Body of pancreas (tissue), 4 donors: Measurements from ENCODE around the gene FREY1. TPM values are rescaled to one million over a fixed set of nuclear protein-coding genes. Genes with fewer than 3 reads are reported as not detected.

ENCODE experiments used
- ATAC-seq: fragments of 150-250 bp; one replicate; pipeline ENCODE4 v1.9.1; 2016
- DNase-seq, 4 donors: peaks; one replicate each; pipeline ENCODE4 v3.0.0-alpha.2; 2019
- H3K27ac ChIP-seq, 4 donors: fragments of 200-600 bp; sonication (generic); 1 replicate in 3 of 4; 2 replicates in 1 of 4; pipeline versions ENCODE4 v1.5.1 to v1.6.1; 2016 to 2019; ENCODE audit warnings: mild to moderate bottlenecking in 1 of 4, mixed read lengths in 1 of 4, moderate library complexity in 1 of 4
- H3K27me3 ChIP-seq, 2 donors: fragments of 200-600 bp; sonication (generic); one replicate each; pipeline ENCODE4 v1.6.0; 2016; ENCODE audit warnings: mild to moderate bottlenecking in 1 of 2
- H3K36me3 ChIP-seq, 2 donors: fragments of 200-600 bp; sonication (generic); replicated peaks in 1 of 2; 2 replicates each; pipeline ENCODE4 v1.5.1; 2016; ENCODE audit warnings: low read depth in 2 of 2; ENCODE audit not compliant: insufficient read depth in 1 of 2
- H3K4me1 ChIP-seq: fragments of 200-600 bp; sonication (generic); one replicate; pipeline ENCODE4 v1.6.0; 2016
- H3K4me3 ChIP-seq, 2 donors: fragments of 200-600 bp; sonication (generic); 1 replicate in 1 of 2; 2 replicates in 1 of 2; pipeline ENCODE4 v1.5.1; 2016 to 2019
- H3K9me3 ChIP-seq, 3 donors: fragments of 200-600 bp; sonication (generic); 1 replicate in 2 of 3; 2 replicates in 1 of 3; pipeline ENCODE4 v1.5.1; 2016
- POLR2A ChIP-seq, 3 donors: fragments of 450-650 bp; IDR thresholded peaks; one replicate each; pipeline ENCODE4 v1.6.1; 2016; ENCODE audit warnings: antibody characterized with exemption in 3 of 3, mild to moderate bottlenecking in 2 of 3
- WGBS, 2 donors: methylation state at CpG; one replicate each; pipeline ENCODE4 v1.1.5; 2017; 5-methylcytosine and 5-hydroxymethylcytosine counted together
- intact Hi-C: fragments of 100-400 bp; cut with DNase I; formaldehyde crosslinking; loops from one replicate; pipeline ENCODE4 v1.15.1; 2023
- total RNA-seq, 2 donors: library from RNA; depleted of rRNA; stranded (reverse); fragments of >200 nt; gene quantifications; one replicate each; pipeline ENCODE4 v1.1.0, GENCODE V29; 2016
- TF ChIP-seq, protein P1 (sequence below), 7 experiments: fragments of 450-650 bp in 4 of 7; fragments of 200-600 bp in 3 of 7; sonication (generic) in 3 of 7; IDR thresholded peaks; one replicate each; pipeline ENCODE4 v1.5.1; 2016 to 2019; ENCODE audit warnings: antibody characterized with exemption in 7 of 7

Gene FREY1
- total RNA-seq, 2 donors from 2014 or later = 2.3 to 8.2 TPM

DNA sequence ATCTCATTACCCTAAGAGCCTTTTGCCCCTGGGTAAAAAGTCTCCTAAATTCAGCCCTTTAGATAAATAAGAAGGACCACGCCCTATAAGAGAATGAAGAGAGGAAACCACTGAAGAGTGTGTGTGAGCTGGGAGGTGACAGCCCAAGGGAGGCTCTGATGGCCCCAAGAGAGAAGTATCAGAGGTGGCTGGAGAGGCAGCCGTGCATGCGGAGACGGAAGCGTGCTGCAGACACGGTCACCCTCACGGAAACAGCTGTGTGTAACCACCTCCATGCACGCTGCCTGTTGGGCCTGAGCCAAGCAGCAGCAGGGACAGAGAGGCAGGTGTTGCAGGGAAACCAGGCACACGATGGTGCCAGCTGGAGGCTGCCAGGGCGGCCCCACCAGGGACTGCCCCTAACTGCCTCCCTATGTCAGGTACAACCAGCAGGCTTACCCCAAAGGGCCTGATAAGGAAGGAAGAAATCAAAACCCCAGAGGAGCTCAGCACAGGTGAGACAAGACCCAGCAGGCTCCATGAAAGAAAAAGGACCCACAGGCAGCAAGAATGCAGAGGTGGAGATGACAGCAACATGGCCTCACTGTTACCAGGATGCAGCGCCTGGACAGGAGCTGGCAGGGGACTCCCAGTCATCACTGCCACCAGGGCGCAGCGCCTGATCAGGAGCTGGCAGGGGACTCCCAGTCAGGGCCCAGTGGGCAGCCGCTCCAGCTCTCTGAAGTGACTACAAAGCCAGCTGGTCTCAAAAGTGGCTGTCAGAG lies 23.1 kb upstream of the FREY1 start:
- TF ChIP-seq POLR2A (IDR thresholded peaks at IDR 0.05) = no peak
- intact Hi-C loops = no loop called here
- H3K4me1 ChIP-seq = peaks cover 30% of the 10 kb centered on the region
- H3K9me3 ChIP-seq = no peaks in the 10 kb centered on the region
- H3K27me3 ChIP-seq = no peaks in the 10 kb centered on the region
- ATAC-seq (peak; percentile 25), DNase-seq (peak; percentile 53 to 78 (median 76))
- no peak overlapping the region for H3K4me3 ChIP-seq
- peaks cover 0 to 7% of the 10 kb centered on the region in 2 donors for H3K36me3 ChIP-seq
- peak overlapping the region in 2 of 4 donors; percentile 25 to 39 for H3K27ac ChIP-seq
- 51 to 55% methylated on average over 14 of the region's 14 CpGs for WGBS, 2 donors

DNA sequence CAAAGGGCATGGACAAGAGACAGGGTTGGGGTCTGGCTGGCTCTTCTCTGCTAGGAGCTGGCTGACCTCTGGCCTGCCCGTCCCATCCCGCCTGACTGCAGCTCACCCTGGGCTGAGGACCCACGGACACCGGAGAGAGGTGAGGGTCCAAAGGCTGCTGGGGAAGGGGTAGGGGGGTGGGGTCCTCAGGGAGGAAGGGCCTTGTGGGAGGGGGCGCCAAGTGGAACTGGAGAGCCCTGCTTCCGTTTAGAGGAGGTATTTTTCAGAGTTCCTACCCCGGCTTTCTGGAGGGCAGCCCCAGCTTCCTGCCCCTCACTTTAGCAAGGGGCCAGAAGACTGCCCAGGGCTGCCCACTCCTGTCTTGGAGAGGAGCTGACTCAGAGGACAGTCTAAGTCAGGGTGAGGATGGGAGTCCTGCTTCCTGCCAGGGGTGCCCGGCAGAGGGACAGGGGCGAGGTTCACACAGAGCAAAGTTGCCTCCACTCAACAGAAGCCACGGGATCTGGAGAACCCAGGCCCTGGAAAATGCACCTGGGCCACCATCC lies 22.5 kb upstream of the FREY1 start:
- H3K4me3 ChIP-seq = no peak overlapping the region
- ATAC-seq (no peak), DNase-seq (peak in 1 of 4 donors; percentile 11)
- no peaks in the 10 kb centered on the region for H3K27me3 ChIP-seq
- H3K27ac ChIP-seq = peak overlapping the region in 1 of 4 donors; percentile 25
- intact Hi-C loops = no loop called here
- H3K36me3 ChIP-seq = peaks cover 0 to 7% of the 10 kb centered on the region in 2 donors
- H3K9me3 ChIP-seq = no peaks in the 10 kb centered on the region
- 77 to 79% methylated on average over 10 of the region's 10 CpGs for WGBS, 2 donors
- H3K4me1 ChIP-seq = peaks cover 24% of the 10 kb centered on the region
- TF ChIP-seq, protein P1, sequence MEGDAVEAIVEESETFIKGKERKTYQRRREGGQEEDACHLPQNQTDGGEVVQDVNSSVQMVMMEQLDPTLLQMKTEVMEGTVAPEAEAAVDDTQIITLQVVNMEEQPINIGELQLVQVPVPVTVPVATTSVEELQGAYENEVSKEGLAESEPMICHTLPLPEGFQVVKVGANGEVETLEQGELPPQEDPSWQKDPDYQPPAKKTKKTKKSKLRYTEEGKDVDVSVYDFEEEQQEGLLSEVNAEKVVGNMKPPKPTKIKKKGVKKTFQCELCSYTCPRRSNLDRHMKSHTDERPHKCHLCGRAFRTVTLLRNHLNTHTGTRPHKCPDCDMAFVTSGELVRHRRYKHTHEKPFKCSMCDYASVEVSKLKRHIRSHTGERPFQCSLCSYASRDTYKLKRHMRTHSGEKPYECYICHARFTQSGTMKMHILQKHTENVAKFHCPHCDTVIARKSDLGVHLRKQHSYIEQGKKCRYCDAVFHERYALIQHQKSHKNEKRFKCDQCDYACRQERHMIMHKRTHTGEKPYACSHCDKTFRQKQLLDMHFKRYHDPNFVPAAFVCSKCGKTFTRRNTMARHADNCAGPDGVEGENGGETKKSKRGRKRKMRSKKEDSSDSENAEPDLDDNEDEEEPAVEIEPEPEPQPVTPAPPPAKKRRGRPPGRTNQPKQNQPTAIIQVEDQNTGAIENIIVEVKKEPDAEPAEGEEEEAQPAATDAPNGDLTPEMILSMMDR (IDR thresholded peaks at IDR 0.05) = no peak
- no peak for TF ChIP-seq POLR2A (IDR thresholded peaks at IDR 0.05)

DNA sequence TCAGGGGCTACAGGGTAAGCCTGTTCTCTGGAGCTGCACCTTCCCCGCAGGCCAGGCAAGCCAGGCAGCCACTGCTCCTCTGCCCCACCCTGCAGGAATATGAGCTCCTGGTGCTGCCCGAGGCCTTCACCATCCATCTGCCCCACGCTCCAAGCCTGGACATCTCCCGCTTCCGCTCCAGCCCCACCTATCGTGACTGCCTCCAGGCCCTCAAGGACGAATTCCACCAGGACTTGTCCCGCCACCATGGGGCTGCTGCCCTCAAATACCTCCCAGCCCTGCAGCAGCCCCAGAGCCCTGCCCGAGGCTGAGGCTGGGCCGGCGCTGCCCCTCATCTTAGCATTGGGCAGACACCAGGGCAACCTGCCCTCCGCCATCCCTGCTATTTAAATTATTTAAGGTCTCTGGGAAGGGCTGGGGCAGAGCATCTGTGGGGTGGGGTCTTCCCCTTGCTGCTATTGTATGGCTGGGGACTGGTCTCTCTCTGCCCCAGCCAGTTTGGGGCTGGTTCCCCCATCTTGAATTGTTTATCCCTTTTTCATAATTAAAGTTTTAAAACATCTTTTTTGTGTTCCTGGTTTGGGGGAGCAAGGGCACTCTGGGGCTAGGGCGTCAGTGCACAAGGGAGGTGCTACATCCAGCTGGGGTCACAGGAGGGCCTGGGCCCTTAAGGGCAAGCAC lies 21.6 kb upstream of the FREY1 start:
- ATAC-seq = no peak
- 79 to 83% methylated on average over 11 to 13 of the region's 13 CpGs for WGBS, 2 donors
- Histone ChIP-seq H3K36me3 (peaks cover 0 to 5% of the 10 kb centered on the region in 2 donors), H3K4me1 (peaks cover 15% of the 10 kb centered on the region), H3K27me3 (no peaks in the 10 kb centered on the region), H3K9me3 (no peaks in the 10 kb centered on the region), H3K27ac (no peak overlapping the region), H3K4me3 (no peak overlapping the region)
- TF ChIP-seq POLR2A (IDR thresholded peaks at IDR 0.05) = no peak
- TF ChIP-seq, protein P1 (IDR thresholded peaks at IDR 0.05) = no peak
- DNase-seq = no peak
- intact Hi-C loops = no loop called here

DNA sequence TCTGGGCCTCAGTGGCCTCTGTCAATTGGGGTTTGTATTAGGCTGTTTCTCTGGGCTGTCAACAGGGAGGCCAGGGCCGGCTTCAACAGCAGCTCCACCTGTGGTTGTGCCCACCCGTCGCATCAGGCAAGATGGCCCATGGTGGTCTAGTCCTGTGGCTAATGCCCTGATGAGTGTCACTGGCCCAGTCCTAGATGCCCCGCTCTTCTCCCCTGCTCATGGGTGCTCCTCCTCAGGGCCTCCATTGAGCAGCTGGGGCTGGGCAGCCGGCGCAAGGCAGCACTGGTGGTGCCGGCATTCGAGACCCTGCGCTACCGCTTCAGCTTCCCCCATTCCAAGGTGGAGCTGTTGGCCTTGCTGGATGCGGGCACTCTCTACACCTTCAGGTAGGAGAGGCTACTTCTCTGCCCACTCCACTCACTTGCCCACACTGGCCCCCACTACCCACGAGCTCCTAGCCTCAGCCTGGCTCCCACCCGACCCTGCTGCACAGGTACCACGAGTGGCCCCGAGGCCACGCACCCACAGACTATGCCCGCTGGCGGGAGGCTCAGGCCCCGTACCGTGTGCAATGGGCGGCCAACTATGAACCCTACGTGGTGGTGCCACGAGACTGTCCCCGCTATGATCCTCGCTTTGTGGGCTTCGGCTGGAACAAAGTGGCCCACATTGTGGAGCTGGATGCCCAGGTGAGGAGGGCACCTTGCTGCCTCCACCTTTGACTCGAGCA lies 20.8 kb upstream of the FREY1 start:
- Histone ChIP-seq H3K4me3 (no peak overlapping the region), H3K4me1 (peaks cover 14% of the 10 kb centered on the region), H3K36me3 (peaks cover 0 to 5% of the 10 kb centered on the region in 2 donors), H3K27ac (no peak overlapping the region), H3K9me3 (no peaks in the 10 kb centered on the region), H3K27me3 (no peaks in the 10 kb centered on the region)
- 80 to 88% methylated on average over 3 to 24 of the region's 27 CpGs for WGBS, 2 donors
- TF ChIP-seq, protein P1 (IDR thresholded peaks at IDR 0.05) = no peak
- TF ChIP-seq POLR2A (IDR thresholded peaks at IDR 0.05) = no peak
- intact Hi-C loops = no loop called here
- DNase-seq = peak in 1 of 4 donors; percentile 10
- no peak for ATAC-seq

DNA sequence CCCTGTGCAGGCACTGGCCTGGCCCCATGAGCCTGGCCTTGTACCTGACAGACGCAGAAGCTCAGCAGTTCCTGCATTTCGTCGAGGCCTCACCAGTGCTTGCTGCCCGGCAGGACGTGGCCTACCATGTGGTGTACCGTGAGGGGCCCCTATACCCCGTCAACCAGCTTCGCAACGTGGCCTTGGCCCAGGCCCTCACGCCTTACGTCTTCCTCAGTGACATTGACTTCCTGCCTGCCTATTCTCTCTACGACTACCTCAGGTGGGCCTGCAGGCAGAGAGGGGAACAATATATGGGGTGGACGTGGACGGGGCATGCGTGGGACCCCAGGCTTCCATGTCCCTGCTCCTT lies 20.2 kb upstream of the FREY1 start:
- intact Hi-C loops = no loop called here
- H3K4me1 ChIP-seq = peaks cover 19% of the 10 kb centered on the region
- ATAC-seq (no peak), DNase-seq (peak in 1 of 4 donors; percentile 9)
- H3K27me3 ChIP-seq = no peaks in the 10 kb centered on the region
- H3K4me3 ChIP-seq = no peak overlapping the region
- no peak overlapping the region for H3K27ac ChIP-seq
- H3K9me3 ChIP-seq = no peaks in the 10 kb centered on the region
- peaks cover 0 to 5% of the 10 kb centered on the region in 2 donors for H3K36me3 ChIP-seq
- WGBS, 2 donors = 75 to 76% methylated on average over 13 to 15 of the region's 15 CpGs
- TF ChIP-seq, protein P1 (IDR thresholded peaks at IDR 0.05) = no peak
- no peak for TF ChIP-seq POLR2A (IDR thresholded peaks at IDR 0.05)
